Sciatic nerve (tissue), 2 donors: ENCODE measurements around the gene DARS2. TPM values are rescaled to one million over a fixed set of nuclear protein-coding genes. Genes with fewer than 3 reads are reported as not detected.
"Not testable (repeated sequence)": the region's sequence is repeated elsewhere in the genome, so short reads cannot be mapped to it uniquely, and the experiment has no call there.

Experiments
- ATAC-seq: fragments of 200-7000 bp; cut with Tn5 transposase; one replicate; pipeline ENCODE4 v1.9.1; 2020; ENCODE audit warnings: mild to moderate bottlenecking, moderate library complexity
- DNase-seq: peaks from one replicate; pipeline ENCODE4 v3.0.0-alpha.2; 2020; ENCODE audit warnings: low spot score
- intact Hi-C: fragments of 100-400 bp; cut with DNase I; formaldehyde crosslinking; loops from one replicate; pipeline ENCODE4 v1.14.2; 2022
- total RNA-seq: library from RNA; stranded (reverse); fragmentation: NEBNext Ultra II Directional; extraction: Animal tissue kit (Norgen Biotek cat#: 25700); gene quantifications from one replicate; pipeline ENCODE4 v1.2.1, GENCODE V29; 2021
- donor health status: DM: no; HTN: no; CAD: no.
- donor health status: DM: no; HTN: no; CAD: no.

Gene DARS2
- total RNA-seq, 1 donor from 2014 or later = 10.2 TPM

DNA sequence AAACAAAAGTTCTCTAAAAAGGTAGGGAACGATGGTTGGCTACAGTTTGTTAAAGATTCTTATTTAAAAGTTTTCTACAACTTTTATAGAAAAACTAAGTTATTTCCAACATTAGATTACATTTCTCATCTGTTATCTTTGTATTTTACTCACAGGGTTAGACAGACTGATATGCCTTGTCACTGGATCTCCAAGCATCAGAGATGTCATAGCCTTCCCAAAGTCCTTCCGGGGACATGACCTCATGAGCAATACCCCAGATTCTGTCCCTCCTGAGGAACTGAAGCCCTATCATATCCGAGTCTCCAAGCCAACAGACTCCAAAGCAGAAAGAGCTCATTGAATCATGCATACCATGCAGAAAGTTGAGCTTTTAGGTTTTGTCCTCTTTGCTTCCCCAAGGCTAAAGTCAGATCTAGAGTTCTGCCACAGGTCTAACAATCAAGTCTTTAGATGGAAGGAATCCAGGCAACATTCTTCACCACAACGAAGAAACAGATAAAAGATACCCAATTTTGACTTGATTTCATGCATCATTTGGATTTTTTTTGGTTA is 33.0 kb downstream of the DARS2 start:
- intact Hi-C loops = no loop called here
- no peak for DNase-seq

DNA sequence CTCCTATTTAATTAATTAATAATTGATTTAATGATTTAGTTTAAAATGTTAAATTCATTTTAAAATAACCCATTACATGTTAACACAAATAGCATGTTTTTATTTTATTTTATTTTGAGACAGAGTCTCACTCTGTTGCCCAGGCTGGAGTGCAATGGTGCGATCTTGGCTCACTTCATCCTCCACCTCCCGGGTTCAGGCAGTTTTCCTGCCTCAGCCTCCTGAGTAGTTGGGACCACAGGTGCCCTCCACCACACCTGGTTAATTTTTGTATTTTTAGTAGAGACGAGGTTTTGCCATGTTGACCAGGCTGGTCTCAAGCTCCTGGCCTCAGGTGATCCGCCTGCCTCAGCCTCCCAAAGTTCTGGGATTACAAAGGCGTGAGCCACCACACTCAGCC is 35.1 kb downstream of the DARS2 start:
- intact Hi-C loops, DNase-seq, ATAC-seq: not testable (repeated sequence)

More for the DNA sequence above, 33.0 kb downstream of the DARS2 start:
- no peak for ATAC-seq

DNA sequence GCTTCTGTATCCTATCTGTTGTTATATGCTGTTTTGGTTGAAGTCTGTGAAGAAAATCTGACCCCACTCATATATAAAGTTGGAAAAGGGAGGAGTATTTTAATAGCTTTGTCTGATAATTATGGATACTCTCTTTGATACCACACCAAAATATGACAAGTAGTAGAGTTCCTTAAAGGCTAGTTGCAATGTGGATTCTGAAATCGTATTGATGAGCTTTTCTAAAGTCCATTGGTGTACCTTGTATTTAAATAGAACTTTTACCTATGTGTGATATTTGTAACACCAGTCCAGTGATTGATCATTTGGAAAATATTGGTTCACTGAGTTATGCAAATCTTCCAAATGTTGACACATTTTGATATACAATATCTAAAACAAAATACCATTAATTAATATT is 35.6 kb downstream of the DARS2 start:
- ATAC-seq (no peak), DNase-seq (no peak)
- intact Hi-C loops = no loop called here

DNA sequence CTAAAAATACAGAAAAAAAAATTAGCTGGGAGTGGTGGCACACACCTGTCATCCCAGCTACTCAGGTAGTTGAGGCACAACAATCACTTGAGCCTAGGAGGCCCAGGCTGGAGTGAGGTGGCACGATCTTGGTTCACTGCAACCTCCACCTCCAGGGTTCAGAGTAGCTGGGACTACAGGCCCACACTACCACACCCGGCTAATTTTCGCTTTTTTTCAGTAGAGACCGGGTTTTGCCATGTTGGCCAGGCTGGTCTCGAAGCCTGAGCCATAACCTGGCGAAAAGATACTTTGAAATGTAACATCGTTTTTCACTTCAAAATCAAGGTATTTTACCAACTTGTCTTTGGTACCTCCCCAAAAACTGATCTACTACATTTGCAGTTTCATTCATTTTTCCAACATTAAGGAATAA is 37.3 kb downstream of the DARS2 start:
- intact Hi-C loops = no loop called here
- no peak for DNase-seq
- ATAC-seq = no peak

GRCh38 chr1:173862146-173862768 is 37.8 kb downstream of the DARS2 start:
- DNase-seq, intact Hi-C loops, ATAC-seq: not testable (repeated sequence)

DNA sequence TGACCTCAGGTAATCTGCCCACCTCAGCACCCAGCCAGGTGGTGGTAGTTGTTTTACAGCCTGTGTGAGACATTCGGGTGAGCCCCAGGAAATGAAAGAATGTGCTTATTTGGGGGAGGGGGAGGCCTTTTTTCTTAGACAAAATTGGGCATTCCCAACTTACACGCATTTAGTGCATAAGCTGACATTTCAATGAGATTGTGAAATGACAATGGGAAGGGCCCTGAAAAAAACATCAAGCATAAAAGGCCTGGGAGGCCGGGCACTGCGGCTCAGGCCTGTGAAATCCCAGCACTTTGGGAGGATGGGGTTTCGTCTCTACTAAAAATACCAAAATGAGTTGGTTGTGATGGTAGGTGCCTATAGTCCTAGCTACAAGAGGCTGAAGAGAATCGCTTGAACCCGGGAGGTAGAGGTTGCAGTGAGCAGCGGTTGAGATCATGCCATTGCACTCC is 38.3 kb downstream of the DARS2 start:
- ATAC-seq = no peak
- intact Hi-C loops = no loop called here

GRCh38 chr1:173863224-173864161 is 39.0 kb downstream of the DARS2 start:
- intact Hi-C loops = no loop called here
- no peak for DNase-seq
- ATAC-seq = no peak

More for the DNA sequence above, 38.3 kb downstream of the DARS2 start:
- no peak for DNase-seq

DNA sequence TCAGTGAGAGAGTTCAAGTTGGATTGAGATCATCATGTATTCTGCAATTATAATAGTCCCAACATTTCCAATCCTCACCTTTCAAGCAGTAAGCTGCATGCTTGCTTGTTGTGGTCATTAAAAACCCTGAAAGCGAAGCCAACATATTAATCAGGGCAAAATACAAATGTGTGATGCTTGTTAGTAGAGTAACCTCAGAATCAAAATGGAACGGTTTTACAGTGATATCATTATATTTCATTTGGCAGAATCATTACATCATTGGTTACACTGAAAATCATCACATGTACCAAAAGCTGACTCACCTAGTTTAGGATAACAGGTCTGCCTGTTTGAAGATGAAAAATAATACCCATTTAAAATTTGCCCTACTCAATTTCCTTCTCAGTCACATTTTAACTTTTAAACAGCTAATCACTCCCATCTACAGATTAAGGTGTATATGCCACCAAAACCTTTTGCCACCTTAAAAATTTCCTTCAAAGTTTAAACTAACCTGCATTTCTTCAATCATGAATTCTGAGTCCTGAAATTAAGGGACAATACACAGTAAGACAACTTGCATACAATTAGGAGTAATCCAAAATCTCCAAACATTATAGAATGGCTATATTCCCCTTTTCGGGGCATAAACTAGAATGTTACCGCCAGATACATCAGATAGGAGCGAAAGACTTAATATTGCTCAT is 39.9 kb downstream of the DARS2 start:
- intact Hi-C loops = no loop called here
- no peak for ATAC-seq
- no peak for DNase-seq

DNA sequence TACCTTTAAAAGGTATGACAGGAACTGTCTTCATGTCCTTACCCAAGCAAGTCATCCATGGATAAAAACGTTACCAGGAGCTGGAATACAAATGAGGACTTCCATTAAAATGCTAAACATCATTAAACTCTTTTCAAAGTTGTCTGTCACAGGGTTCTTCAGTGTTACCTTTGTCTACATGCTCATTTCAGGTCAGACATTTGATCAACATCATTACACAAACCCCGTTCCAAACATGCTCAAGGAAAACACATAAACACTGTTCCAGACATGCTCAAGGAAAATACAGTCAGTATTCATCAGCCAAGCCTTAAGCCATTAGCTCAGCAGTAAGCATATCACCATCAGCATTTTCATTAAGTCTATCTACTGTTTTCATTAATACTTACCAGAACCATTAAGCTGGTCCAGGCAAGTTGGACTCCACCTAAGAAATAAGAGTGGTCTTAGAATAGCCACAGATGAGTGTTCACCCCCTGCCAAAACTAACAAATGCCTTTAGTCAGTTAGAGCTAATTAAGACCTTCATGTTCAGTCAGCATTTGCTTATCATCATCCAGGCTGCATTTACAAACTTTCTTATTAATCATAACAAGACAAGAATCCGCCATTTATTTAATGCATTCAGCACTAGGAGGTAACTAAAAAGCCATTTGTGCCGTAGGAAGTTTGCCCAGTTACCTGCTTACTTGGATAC is 41.1 kb downstream of the DARS2 start:
- ATAC-seq (no peak), DNase-seq (no peak)
- intact Hi-C loops = no loop called here

DNA sequence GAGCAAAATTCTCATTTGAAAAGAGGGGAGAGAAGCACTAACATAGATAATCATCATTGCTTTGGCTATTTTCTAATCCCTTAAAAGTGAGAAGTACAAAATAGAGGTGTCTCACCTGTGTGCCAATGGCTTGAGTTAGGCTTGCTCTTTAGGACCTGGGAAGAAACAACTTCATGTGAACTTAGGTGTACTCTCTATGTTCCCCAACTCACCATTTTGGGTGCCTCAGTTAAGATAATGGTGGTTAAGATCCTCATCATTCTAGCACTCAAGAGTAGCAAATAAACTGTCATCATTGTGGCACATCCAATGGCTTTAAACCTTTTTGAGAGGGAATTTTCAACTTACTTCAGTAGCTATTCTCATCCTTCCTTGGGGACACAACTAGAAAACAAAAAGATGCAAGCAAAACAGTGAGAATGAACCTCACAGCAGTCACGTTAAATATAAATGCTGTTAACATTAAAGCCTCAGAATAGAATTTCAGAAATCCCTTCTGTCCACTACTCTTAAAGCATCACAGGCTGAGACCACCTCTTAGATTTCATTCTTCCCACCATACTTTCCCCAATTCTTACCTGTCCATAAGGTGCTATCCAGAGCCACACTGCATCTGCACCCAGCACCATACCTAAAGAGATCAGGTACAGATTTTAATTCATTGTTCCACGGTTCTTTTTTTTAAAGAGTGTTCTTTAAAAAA is 42.1 kb downstream of the DARS2 start:
- ATAC-seq (no peak), DNase-seq (no peak)
- intact Hi-C loops = no loop called here

DNA sequence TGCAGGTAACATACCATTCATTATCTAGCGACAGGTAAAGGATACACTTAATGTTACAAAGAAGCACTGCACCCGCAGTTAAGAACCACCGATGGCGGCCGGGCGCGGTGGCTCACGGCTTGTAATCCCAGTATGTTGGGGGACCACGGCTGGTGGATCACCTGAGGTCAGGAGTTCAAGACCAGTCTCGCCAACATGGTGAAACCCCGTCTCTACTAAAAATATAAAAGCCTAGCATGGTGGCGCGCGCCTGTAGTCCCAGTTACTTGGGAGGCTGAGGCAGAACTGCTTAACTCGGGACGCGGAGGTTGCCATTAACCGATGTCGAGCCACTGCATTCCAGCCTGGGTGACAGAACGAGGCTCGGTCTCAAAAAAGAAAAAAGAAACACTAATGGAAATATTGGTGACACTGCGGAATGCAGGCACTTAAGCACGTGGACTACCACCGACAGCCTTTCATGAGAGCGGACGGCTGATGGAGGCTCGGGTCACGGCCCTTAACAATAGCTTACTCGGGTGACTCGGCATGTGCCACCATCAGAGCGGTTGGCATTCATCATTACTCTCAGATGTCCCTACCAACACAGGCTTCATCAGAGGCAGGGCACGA is 42.8 kb downstream of the DARS2 start:
- ATAC-seq = peak; percentile 21
- no peak for DNase-seq
- intact Hi-C loops = no loop called here

- intact Hi-C loops = no loop called here
- peak; percentile 98 for ATAC-seq
- peak; percentile 100 for DNase-seq
These were observed 43.3 kb downstream of the DARS2 start, which contains the start of gene GAS5 for GRCh38 chr1:173867753-173868265. Gene GAS5, minus strand, starts transcription at chr1:173867989.

- ATAC-seq (peak; percentile 69), DNase-seq (peak; percentile 91)
- intact Hi-C loops = no loop called here
These were observed 44.0 kb downstream of the DARS2 start, which contains the start of gene ZBTB37 for GRCh38 chr1:173868266-173869020. Gene ZBTB37, plus strand, starts transcription at chr1:173868380. Its CDS starts 1,846 bp downstream, at chr1:173870226.

- intact Hi-C loops = no loop called here
- DNase-seq (no peak), ATAC-seq (no peak)
These were observed 44.5 kb downstream of the DARS2 start for GRCh38 chr1:173869021-173869359.

DNA sequence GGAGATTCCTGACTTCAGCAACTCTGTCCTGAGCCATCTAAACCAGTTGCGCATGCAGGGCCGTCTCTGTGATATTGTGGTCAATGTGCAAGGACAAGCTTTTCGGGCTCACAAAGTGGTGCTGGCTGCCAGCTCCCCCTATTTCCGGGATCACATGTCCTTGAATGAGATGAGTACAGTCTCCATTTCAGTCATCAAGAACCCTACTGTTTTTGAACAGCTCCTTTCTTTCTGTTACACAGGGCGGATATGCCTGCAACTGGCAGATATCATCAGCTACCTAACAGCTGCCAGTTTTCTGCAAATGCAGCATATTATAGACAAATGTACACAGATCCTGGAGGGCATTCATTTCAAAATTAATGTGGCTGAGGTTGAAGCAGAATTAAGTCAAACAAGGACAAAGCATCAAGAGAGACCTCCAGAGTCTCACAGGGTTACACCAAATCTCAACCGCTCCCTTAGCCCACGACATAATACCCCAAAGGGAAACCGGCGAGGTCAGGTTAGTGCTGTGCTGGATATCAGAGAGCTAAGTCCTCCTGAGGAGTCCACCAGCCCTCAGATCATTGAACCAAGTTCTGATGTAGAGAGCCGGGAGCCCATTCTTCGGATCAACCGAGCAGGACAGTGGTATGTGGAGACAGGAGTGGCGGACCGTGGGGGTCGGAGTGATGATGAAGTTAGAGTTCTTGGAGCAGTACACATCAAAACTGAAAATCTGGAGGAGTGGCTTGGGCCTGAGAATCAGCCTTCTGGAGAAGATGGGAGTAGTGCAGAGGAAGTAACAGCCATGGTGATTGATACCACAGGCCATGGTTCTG is 46.0 kb downstream of the DARS2 start:
- intact Hi-C loops = no loop called here
- DNase-seq (no peak), ATAC-seq (no peak)

DNA sequence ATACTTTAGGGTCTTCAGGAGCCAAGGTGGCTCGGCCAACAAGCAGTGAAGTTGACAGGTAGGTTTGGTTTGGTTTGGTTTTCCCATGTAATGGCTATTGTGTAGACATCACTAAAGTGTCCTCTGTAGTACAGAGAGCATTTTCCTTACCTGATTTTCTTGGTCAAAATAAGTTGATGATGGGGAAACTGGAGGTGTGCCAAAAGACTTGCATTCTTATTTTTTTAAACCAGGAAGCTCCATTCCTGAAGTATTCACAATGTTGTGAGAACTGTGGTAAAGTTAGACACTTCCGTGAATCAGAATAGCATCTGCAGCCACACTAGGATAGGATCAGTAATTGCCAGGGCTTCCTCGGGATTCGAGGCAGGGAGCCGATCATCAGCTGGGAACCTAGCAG is 46.6 kb downstream of the DARS2 start:
- intact Hi-C loops = no loop called here
- DNase-seq (no peak), ATAC-seq (no peak)
